GM18498 (cell line): ENCODE measurements around the gene DNAJB12.
"Not testable (repeated sequence)": the region's sequence is repeated elsewhere in the genome, so short reads cannot be mapped to it uniquely, and the experiment has no call there.

Experiments
- ATAC-seq: cut with Tn5 transposase; IDR thresholded peaks from one replicate; pipeline ENCODE4 v1.9.1; 2021; ENCODE audit warnings: mild to moderate bottlenecking, moderate library complexity; ENCODE audit not compliant: unreplicated experiment

The DNAJB12 gene

DNA sequence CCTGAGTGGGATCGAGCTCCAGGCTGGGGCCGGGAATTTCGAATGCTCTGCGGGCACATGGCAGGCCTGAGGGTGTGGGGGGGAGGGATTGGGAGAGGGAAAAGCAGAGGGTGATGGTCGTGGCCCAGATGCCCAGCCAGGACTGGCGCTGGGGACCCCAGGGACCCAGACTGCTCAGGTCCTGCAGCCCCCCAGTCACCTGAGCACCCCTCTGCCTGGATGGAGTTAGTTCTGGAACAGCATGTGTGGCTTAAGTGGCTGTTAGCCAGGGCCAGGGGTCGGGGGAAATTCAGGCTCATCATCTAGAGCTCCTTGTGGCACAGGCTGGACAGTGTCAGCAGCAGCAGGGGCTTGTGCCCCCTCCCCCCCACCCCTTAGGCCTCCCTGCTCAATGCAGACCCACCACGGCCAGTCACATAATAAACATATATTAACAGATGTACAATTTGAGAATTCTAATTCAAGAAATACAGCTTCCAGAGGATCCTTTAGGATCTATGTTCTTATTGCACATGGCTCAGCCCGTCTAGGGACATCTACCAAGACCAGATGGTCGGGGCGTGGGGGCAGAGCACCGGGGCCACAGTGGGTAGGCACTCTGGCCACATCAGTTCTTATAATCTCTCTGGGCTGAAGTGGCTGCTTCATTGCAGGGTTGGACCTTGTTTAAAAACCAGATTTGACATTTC lies 22.2 kb downstream of the DNAJB12 start:
- no peak for ATAC-seq

- peak; percentile 71 for ATAC-seq
These were observed 22.9 kb downstream of the DNAJB12 start for GRCh38 chr10:72331575-72332422.

GRCh38 chr10:72330069-72330426 lies 24.7 kb downstream of the DNAJB12 start:
- no peak for ATAC-seq

DNA sequence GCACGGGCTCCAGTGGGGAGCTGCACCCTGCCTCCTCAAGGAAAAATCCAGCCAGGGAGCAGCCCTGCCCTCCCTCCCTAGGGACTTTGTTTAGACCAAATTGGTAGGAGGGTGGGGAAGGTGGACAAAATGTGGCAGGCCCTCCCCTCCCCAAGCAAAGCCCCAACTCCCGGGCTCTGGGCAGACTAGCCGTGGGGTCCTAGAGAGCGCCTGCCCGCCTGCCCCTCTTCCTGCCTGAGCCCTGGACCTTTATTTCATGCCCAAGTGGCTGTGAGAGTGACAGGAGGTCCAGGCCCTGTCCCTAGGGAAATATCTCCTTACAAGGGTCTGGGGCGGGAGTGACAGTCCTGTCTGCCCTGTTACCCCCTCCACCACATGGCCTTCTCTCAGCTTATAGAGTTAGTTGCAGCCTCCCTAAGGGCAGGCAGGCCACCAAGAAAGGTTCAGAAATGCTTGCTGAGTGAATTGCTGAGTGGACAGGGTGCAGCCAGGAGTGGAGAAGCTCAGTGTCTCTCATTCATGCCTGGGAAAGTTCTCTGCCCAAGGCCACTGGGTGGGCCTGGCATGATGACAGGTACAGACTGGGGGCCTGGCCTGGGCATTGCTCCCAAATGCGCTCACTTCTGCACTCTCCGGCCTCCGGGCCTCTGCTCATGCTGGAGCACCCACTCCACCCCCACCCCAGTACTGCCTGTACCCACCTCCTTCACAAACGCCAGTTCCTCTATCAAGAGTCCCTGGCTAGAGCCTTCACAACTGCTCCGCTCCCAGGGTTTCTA lies 25.2 kb downstream of the DNAJB12 start:
- no peak for ATAC-seq

GRCh38 chr10:72328829-72329204 lies 25.9 kb downstream of the DNAJB12 start:
- ATAC-seq: no peak

DNA sequence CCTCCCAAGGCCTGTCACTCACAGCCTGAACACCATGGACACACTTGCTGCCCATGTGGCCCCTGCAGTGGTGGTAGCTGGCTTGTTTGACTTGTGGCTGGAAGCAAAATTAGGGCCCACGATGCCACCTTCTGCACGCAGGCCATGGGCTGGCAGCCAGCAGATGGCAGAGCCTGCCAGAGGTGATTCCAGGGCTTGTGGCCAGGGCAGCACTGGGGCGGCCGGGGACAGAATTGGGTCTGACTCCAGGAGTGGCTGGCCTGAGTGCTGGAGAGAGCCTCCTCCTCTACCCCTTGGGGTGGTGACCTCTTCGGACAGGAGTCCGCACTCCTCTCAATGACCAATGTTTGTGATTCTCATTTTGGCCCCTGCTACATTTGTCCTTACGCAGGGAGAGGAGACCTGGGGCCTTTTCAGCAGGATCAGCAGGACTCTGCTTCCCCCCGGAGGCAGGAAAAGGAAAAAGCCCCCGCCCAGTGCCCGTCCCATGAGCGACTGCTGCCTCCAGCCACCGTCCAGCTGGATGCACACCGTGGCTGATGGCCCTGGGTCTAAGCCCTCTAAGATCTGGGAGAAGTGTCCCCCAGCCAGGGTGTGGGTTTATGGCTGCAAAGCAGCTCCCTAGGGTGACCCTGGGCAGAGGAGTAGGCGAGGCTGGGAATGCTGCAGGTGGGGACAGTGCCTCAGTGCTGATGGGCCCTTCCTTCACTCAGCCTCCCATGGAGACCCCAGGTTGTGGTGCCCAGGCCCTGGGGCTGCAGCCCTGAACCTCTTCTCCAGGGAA lies 26.5 kb downstream of the DNAJB12 start:
- no peak for ATAC-seq

- ATAC-seq: not testable (repeated sequence)
These were observed 27.8 kb downstream of the DNAJB12 start for GRCh38 chr10:72326665-72327603.

- ATAC-seq: not testable (repeated sequence)
These were observed 29.2 kb downstream of the DNAJB12 start for GRCh38 chr10:72325243-72326175.

- no peak for ATAC-seq
These were observed 30.9 kb downstream of the DNAJB12 start for GRCh38 chr10:72323771-72324191.

- no peak for ATAC-seq
These were observed 31.5 kb downstream of the DNAJB12 start for GRCh38 chr10:72323108-72323749.

DNA sequence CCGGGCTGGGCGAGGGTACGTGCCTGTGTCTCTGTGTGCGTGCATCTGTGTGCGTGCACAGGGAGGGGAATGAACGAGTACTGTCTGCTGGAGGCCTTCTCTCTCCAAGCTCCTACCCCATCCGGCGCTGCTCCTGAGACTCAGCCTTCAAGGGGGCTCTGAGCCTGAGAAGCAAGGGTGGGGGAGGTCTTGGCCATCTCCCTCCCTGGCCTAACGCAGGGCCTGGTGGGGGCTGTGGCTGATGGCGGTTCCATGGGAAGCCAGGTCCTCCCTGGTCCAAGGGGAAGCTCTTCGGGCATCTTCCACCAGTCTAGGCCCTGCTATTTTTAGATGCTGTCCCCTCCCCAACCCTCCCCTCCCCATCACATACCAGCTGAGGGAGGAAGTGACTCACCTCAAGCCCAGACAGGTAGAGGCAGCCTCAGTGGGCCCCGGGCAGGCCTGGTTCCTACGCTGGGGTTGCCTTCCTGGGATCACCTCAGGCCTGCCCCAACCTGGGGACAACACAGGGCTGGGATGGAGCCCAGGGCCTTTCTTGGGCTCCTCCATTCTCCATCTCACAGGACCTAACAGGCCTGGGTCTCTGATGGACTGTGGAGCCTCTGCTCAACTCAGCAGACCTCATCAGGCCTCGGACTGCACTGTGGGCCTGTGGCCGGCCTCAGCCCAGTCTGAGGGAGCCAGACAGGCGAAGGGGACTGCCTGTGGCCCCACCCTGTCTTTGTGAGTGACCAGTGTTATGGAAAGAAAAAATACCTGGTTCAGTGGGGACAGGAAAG lies 32.2 kb downstream of the DNAJB12 start:
- ATAC-seq: no peak

- ATAC-seq: no peak
These were observed 32.8 kb downstream of the DNAJB12 start for GRCh38 chr10:72322030-72322279.

DNA sequence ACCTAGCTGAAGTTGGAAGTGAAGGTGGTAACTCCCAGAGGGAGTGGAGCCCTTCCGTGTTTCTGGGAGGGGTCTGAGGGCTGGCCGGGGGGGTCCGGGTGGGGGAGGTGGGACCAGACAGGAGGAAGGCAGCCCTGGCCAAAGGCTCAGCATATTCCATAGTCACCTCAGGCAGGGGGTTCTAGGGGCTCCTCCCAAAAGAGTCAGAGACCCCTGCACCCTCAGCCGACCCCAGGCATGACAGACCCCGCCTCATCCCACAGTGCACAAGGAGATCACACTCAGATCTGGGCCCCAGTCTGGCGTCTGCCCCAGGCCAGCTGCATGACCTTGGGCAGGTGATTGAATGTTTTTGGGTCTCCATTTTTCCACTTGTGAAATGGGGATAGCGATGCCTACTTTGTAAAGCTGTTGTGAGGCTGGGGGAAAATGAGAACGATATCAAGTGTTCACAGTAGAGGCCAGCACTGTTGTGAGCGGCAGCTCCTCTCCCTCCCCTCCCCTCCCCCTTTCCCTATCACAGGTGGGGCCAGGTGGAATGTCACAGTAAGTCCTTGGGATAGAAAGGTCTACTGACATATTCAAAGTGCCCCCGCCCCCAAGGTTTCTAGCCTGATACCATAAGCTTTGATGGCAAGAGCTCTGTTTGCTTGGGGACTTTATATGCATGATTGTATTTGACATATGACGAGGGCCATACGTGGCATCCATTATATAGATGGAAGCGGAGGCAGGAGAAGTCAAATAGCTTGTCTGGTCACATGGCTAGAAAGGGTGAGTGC lies 33.3 kb downstream of the DNAJB12 start:
- ATAC-seq: no peak

GRCh38 chr10:72320676-72321247 lies 34.0 kb downstream of the DNAJB12 start:
- ATAC-seq: peak; percentile 54

DNA sequence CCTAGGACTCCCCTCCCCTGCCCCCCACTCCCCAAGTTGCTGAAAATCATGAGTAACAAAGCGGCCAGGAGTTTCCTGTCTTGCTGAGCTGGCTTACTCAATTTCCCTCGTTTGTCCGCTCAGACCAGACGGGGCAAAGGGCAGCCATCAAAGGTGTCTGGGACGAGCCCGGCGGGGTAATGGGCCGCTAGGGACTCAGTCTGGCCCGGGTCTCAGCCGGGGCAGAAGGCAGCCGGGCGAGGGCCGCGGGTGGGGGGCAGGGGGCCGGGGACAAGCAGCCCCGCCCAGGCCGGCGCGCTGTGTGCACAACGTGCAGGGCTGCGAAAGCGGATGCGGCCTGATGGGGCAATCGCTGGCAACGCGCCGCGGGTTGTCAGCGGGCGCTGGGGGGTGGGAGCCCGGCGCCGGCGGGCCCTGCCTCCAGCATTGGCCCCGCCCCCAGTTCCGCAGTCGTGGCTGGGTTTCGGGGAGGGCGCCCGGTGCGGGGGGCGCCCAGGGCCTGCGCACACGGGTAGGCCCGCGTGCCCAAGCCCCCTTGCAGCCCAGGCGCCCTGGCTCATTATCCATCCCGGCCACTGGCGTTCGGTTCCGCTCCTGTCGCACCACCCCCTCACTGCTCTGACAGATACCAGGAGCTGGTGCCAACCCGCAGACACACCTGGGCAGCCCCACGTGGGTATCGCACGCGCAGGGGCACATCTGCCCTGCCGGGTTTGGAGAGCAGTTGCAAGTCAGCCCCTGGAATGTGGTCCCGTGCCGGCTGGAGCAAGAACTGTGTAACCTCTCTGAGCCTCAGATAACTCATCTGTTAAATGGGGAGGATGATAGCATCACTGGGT lies 35.1 kb downstream of the DNAJB12 start:
- ATAC-seq: peak; percentile 76
